ENCODE results near the gene FEM1B. TPM values are rescaled to one million over a fixed set of nuclear protein-coding genes. Genes with fewer than 3 reads are reported as not detected.

The FEM1B gene
- total RNA-seq, 1 donor from 2014 or later, result 20.2 TPM

- no peak overlapping the region for H3K4me3 ChIP-seq (ENCODE audit: low read depth, low read length)
- DNase-seq (ENCODE audit: low read depth), result no peak
- no peak for TF ChIP-seq CTCF (conservative IDR thresholded peaks at IDR 0.05; ENCODE audit: low read depth, low read length)
Observed at GRCh38 chr15:68330901-68331300, 53.4 kb downstream of the FEM1B start.

- DNase-seq (ENCODE audit: low read depth), result no peak
- H3K4me3 ChIP-seq (ENCODE audit: low read depth, low read length), result no peak overlapping the region
- no peak for TF ChIP-seq CTCF (conservative IDR thresholded peaks at IDR 0.05; ENCODE audit: low read depth, low read length)
Observed at GRCh38 chr15:68332266-68332665, 54.7 kb downstream of the FEM1B start.

- TF ChIP-seq CTCF (conservative IDR thresholded peaks at IDR 0.05; ENCODE audit: low read depth, low read length), result no peak
- H3K4me3 ChIP-seq (ENCODE audit: low read depth, low read length), result no peak overlapping the region
- no peak for DNase-seq (ENCODE audit: low read depth)
Observed at GRCh38 chr15:68333775-68334470, 56.4 kb downstream of the FEM1B start.

GRCh38 chr15:68334661-68335124, 57.1 kb downstream of the FEM1B start:
- DNase-seq (ENCODE audit: low read depth), result no peak
- TF ChIP-seq CTCF (conservative IDR thresholded peaks at IDR 0.05; ENCODE audit: low read depth, low read length), result no peak
- H3K4me3 ChIP-seq (ENCODE audit: low read depth, low read length), result no peak overlapping the region

- no peak overlapping the region for H3K4me3 ChIP-seq (ENCODE audit: low read depth, low read length)
- peak; percentile 45 for DNase-seq (ENCODE audit: low read depth)
- TF ChIP-seq CTCF (conservative IDR thresholded peaks at IDR 0.05; ENCODE audit: low read depth, low read length), result no peak
Observed at GRCh38 chr15:68335251-68335650, 57.7 kb downstream of the FEM1B start.

- no peak for TF ChIP-seq CTCF (conservative IDR thresholded peaks at IDR 0.05; ENCODE audit: low read depth, low read length)
- DNase-seq (ENCODE audit: low read depth), result no peak
- H3K4me3 ChIP-seq (ENCODE audit: low read depth, low read length), result no peak overlapping the region
Observed at GRCh38 chr15:68335655-68336054, 58.1 kb downstream of the FEM1B start.

GRCh38 chr15:68336516-68336915, 59.0 kb downstream of the FEM1B start:
- DNase-seq (ENCODE audit: low read depth), result no peak
- no peak overlapping the region for H3K4me3 ChIP-seq (ENCODE audit: low read depth, low read length)
- TF ChIP-seq CTCF (conservative IDR thresholded peaks at IDR 0.05; ENCODE audit: low read depth, low read length), result no peak
